H9 (cell line): ENCODE data around the gene CAMK2B. TPM values are rescaled to one million over a fixed set of nuclear protein-coding genes. Genes with fewer than 3 reads are reported as not detected.

Source experiments
- DNase-seq: peaks from one replicate; pipeline ENCODE4 v3.0.0-alpha.2; 2017
- H2AFZ ChIP-seq: one replicate; pipeline ENCODE4 v1.6.1; 2013; ENCODE audit warnings: mild to moderate bottlenecking, low read length, control low read depth, moderate library complexity
- H2AK5ac ChIP-seq: 2 replicates; pipeline ENCODE4 v1.6.1; 2013; ENCODE audit warnings: low read length, control low read depth, mixed read lengths; ENCODE audit not compliant: insufficient read length
- H2BK120ac ChIP-seq: one replicate; pipeline ENCODE4 v1.6.1; 2013; ENCODE audit warnings: low read depth, mild to moderate bottlenecking, low read length, control low read depth, inconsistent platforms; ENCODE audit not compliant: poor library complexity, severe bottlenecking
- H2BK12ac ChIP-seq: 2 replicates; pipeline ENCODE4 v1.6.1; 2013; ENCODE audit warnings: low read length, control low read depth, mixed read lengths, low read depth; ENCODE audit not compliant: insufficient read length
- H2BK15ac ChIP-seq: 2 replicates; pipeline ENCODE4 v1.6.1; 2013; ENCODE audit warnings: low read depth, low read length, control low read depth
- H2BK20ac ChIP-seq: one replicate; pipeline ENCODE4 v1.6.1; 2013; ENCODE audit warnings: low read depth, mild to moderate bottlenecking, low read length, control low read depth, inconsistent platforms; ENCODE audit not compliant: poor library complexity, severe bottlenecking
- H2BK5ac ChIP-seq: 2 replicates; pipeline ENCODE4 v1.6.1; 2013; ENCODE audit warnings: low read length, control low read depth, mixed read lengths; ENCODE audit not compliant: insufficient read length
- H3K14ac ChIP-seq: 2 replicates; pipeline ENCODE4 v1.6.1; 2013; ENCODE audit warnings: low read length, control low read depth; ENCODE audit not compliant: insufficient read depth
- H3K18ac ChIP-seq: 2 replicates; pipeline ENCODE4 v1.6.1; 2013; ENCODE audit warnings: low read depth, mild to moderate bottlenecking, mixed read lengths, low read length, control low read depth; ENCODE audit not compliant: insufficient read length
- H3K23ac ChIP-seq: 2 replicates; pipeline ENCODE4 v1.6.1; 2013; ENCODE audit warnings: low read length, control low read depth, mixed read lengths, low read depth; ENCODE audit not compliant: insufficient read length
- H3K23me2 ChIP-seq: 2 replicates; pipeline ENCODE4 v1.6.1; 2013; ENCODE audit warnings: low read depth, mild to moderate bottlenecking, mixed read lengths, low read length, control low read depth; ENCODE audit not compliant: insufficient read length, poor library complexity, severe bottlenecking
- H3K27ac ChIP-seq: 2 replicates; pipeline ENCODE4 v1.5.1; 2013; ENCODE audit warnings: low read length, control low read depth, mixed read lengths, low read depth; ENCODE audit not compliant: insufficient read length
- H3K27me3 ChIP-seq: 2 replicates; pipeline ENCODE4 v1.6.1; 2013; ENCODE audit warnings: low read length, control low read depth, inconsistent platforms; ENCODE audit not compliant: insufficient read depth
- H3K4ac ChIP-seq: 2 replicates; pipeline ENCODE4 v1.6.1; 2013; ENCODE audit warnings: low read depth, mild to moderate bottlenecking, control low read depth, inconsistent platforms, low read length, moderate library complexity
- H3K4me1 ChIP-seq: 2 replicates; pipeline ENCODE4 v1.6.1; 2013; ENCODE audit warnings: low read length, control low read depth, inconsistent platforms; ENCODE audit not compliant: insufficient read depth
- H3K4me2 ChIP-seq: 2 replicates; pipeline ENCODE4 v1.6.1; 2013; ENCODE audit warnings: low read length, control low read depth, mixed read lengths; ENCODE audit not compliant: insufficient read length, insufficient read depth
- H3K56ac ChIP-seq: 2 replicates; pipeline ENCODE4 v1.6.1; 2013; ENCODE audit warnings: low read depth, mild to moderate bottlenecking, mixed read lengths, low read length, control low read depth; ENCODE audit not compliant: insufficient read length
- H3K79me1 ChIP-seq: 2 replicates; pipeline ENCODE4 v1.6.1; 2013; ENCODE audit warnings: low read depth, mild to moderate bottlenecking, moderate library complexity, low read length, control low read depth, inconsistent platforms; ENCODE audit not compliant: insufficient read depth, poor library complexity, severe bottlenecking
- H3K79me2 ChIP-seq: 2 replicates; pipeline ENCODE4 v1.6.1; 2013; ENCODE audit warnings: low read length, control low read depth, inconsistent platforms; ENCODE audit not compliant: insufficient read depth
- H3K9ac ChIP-seq: 2 replicates; pipeline ENCODE4 v1.6.1; 2013; ENCODE audit warnings: low read length, control low read depth, mixed read lengths; ENCODE audit not compliant: insufficient read length; ENCODE audit errors: extremely low read depth
- H3K9me3 ChIP-seq: one replicate; pipeline ENCODE4 v1.6.1; 2013; ENCODE audit warnings: low read depth, low read length, inconsistent platforms; ENCODE audit not compliant: control insufficient read depth
- H3T11ph ChIP-seq: one replicate; pipeline ENCODE4 v1.6.1; 2013; ENCODE audit warnings: mild to moderate bottlenecking, low read length, control low read depth, inconsistent platforms
- H4K20me1 ChIP-seq: one replicate; pipeline ENCODE4 v1.6.1; 2013; ENCODE audit not compliant: control insufficient read depth, insufficient read length, insufficient read depth
- H4K5ac ChIP-seq: 2 replicates; pipeline ENCODE4 v1.6.1; 2013; ENCODE audit warnings: low read depth, mild to moderate bottlenecking, mixed read lengths, low read length, control low read depth; ENCODE audit not compliant: insufficient read length
- H4K8ac ChIP-seq: replicated peaks from 2 replicates; pipeline ENCODE4 v1.6.1; 2013; ENCODE audit warnings: low read length, control low read depth, mixed read lengths, low read depth; ENCODE audit not compliant: insufficient read length
- H4K91ac ChIP-seq: 2 replicates; pipeline ENCODE4 v1.6.1; 2013; ENCODE audit warnings: low read depth, mild to moderate bottlenecking, moderate library complexity, mixed read lengths, low read length, control low read depth; ENCODE audit not compliant: insufficient read length
- H3K27ac Mint-ChIP-seq, 3 experiments: 2 replicates in 2 of 3; 3 replicates in 1 of 3; pipeline ENCODE4 v1.8.0; 2020 to 2021; ENCODE audit warnings: mixed read lengths in 3 of 3, mild to moderate bottlenecking in 1 of 3, moderate library complexity in 1 of 3
- H3K27me3 Mint-ChIP-seq: 2 replicates; pipeline ENCODE4 v1.8.0; 2021; ENCODE audit warnings: low read depth, mild to moderate bottlenecking, moderate library complexity, mixed read lengths
- H3K36me3 Mint-ChIP-seq, 3 experiments: 2 replicates in 2 of 3; 3 replicates in 1 of 3; pipeline ENCODE4 v1.8.0; 2020 to 2021; ENCODE audit warnings: low read depth in 3 of 3, mixed read lengths in 3 of 3; ENCODE audit not compliant: insufficient read depth in 1 of 3
- H3K4me1 Mint-ChIP-seq, 2 experiments: 2 replicates each; pipeline ENCODE4 v1.8.0; 2020; ENCODE audit warnings: mixed read lengths in 2 of 2
- H3K4me3 Mint-ChIP-seq, 2 experiments: 2 replicates in 1 of 2; 3 replicates in 1 of 2; pipeline ENCODE4 v1.8.0; 2020 to 2021; ENCODE audit warnings: mild to moderate bottlenecking in 2 of 2, mixed read lengths in 2 of 2, moderate library complexity in 1 of 2
- H3K9me3 Mint-ChIP-seq, 2 experiments: 2 replicates in 1 of 2; 3 replicates in 1 of 2; pipeline ENCODE4 v1.8.0; 2020; ENCODE audit warnings: mild to moderate bottlenecking in 2 of 2, mixed read lengths in 2 of 2, moderate library complexity in 1 of 2
- CTCF ChIP-seq: fragments of 200-600 bp; sonication (generic); conservative IDR thresholded peaks from 3 replicates; pipeline ENCODE4 v1.8.0; 2021; ENCODE audit warnings: antibody characterized with exemption, mild to moderate bottlenecking
- WGBS: extraction: QIAGEN DNeasy Blood & Tissue Kit; methylation state at CpG from one replicate; pipeline ENCODE4 v1.1.7; 2013; ENCODE audit warnings: missing lambda C conversion rate, low lambda C conversion rate, mixed read lengths; ENCODE audit not compliant: insufficient read length; ENCODE audit errors: extremely low coverage; 5-methylcytosine and 5-hydroxymethylcytosine counted together
- total RNA-seq: library from RNA; stranded (reverse); gene quantifications from 2 replicates; pipeline ENCODE4 v1.2.1, GENCODE V29; 2021

The CAMK2B gene
- total RNA-seq, 1 experiment from 2014 or later, result 0.17 TPM

- H3K27me3 Mint-ChIP-seq, result peaks cover 77% of the 10 kb centered on the region
- H3K79me1 ChIP-seq, result no peaks in the 10 kb centered on the region
- no peak for DNase-seq
Observed at GRCh38 chr7:44275146-44275545, 50.2 kb downstream of the CAMK2B start.

More at GRCh38 chr7:44275146-44275545, 50.2 kb downstream of the CAMK2B start:
- Histone ChIP-seq H3K9ac (no peak overlapping the region), H3K27me3 (no peaks in the 10 kb centered on the region; the same call in 1 of the 2 replicates), H3K4me1 (no peaks in the 10 kb centered on the region), H3K4me2 (no peak overlapping the region), H3K27ac (no peak overlapping the region), H2BK20ac (no peak overlapping the region), H2AK5ac (no peak overlapping the region), H2BK12ac (no peak overlapping the region), H4K5ac (no peak overlapping the region), H2BK120ac (no peak overlapping the region), H2BK5ac (no peak overlapping the region), H3K14ac (no peak overlapping the region), H3K23ac (no peak overlapping the region), H2BK15ac (no peak overlapping the region), H3K56ac (no peak overlapping the region), H3K79me2 (no peaks in the 10 kb centered on the region), H3K23me2 (no peaks in the 10 kb centered on the region), H3K18ac (no peak overlapping the region), H3K9me3 (no peaks in the 10 kb centered on the region), H4K91ac (no peak overlapping the region), H3K4ac (no peak overlapping the region), H4K20me1 (no peaks in the 10 kb centered on the region), H2AFZ (no peak overlapping the region), H4K8ac (no peak overlapping the region), H3T11ph (no peak overlapping the region)
- Mint-ChIP-seq H3K4me1 (peaks cover 3 to 6% of the 10 kb centered on the region in 2 experiments; a peak in 3 of 4 replicates), H3K4me3 (no peak overlapping the region), H3K27ac (no peak overlapping the region), H3K9me3 (no peaks in the 10 kb centered on the region), H3K36me3 (no peaks in the 10 kb centered on the region)
- no peak for TF ChIP-seq CTCF
- no CpG with 5 or more reads among the region's 7 CpGs for WGBS
